Urothelium cell line (cell line): ENCODE data around the gene MLYCD.

Experiments
- DNase-seq: peaks from one replicate; pipeline ENCODE4 v3.0.0; 2011; ENCODE audit warnings: low spot score, mixed read lengths
- FAIRE-seq: peaks from 2 replicates; lab custom pipeline; 2011; peaks lifted over from hg19 to GRCh38; lab: Jason Lieb, UNC

Gene MLYCD

GRCh38 chr16:83895942-83896341 is 3.0 kb upstream of the MLYCD start:
- DNase-seq (no peak), FAIRE-seq (no peak)

- no peak for FAIRE-seq
- peak; percentile 55 for DNase-seq
These were observed 470 bp downstream of the MLYCD start for GRCh38 chr16:83899272-83899897.

GRCh38 chr16:83899978-83900377 is 1.1 kb downstream of the MLYCD start:
- DNase-seq, result no peak
- no peak for FAIRE-seq

GRCh38 chr16:83900571-83900970 is 1.7 kb downstream of the MLYCD start:
- DNase-seq (no peak), FAIRE-seq (no peak)

GRCh38 chr16:83901101-83901500 is 2.2 kb downstream of the MLYCD start:
- no peak for FAIRE-seq
- DNase-seq, result no peak

- DNase-seq, result no peak
- no peak for FAIRE-seq
These were observed 4.8 kb downstream of the MLYCD start for GRCh38 chr16:83903751-83904150.

GRCh38 chr16:83906683-83907082 is 7.8 kb downstream of the MLYCD start:
- DNase-seq, result no peak
- no peak for FAIRE-seq

- DNase-seq, result no peak
- FAIRE-seq, result no peak
These were observed 8.2 kb downstream of the MLYCD start for GRCh38 chr16:83907111-83907510.

- DNase-seq (no peak), FAIRE-seq (no peak)
These were observed 8.8 kb downstream of the MLYCD start for GRCh38 chr16:83907631-83908250.

GRCh38 chr16:83908798-83909197 is 9.9 kb downstream of the MLYCD start:
- DNase-seq, result no peak
- no peak for FAIRE-seq

- no peak for FAIRE-seq
- DNase-seq, result no peak
These were observed 12.4 kb downstream of the MLYCD start for GRCh38 chr16:83911290-83911689.

- FAIRE-seq, result no peak
- DNase-seq, result no peak
These were observed 13.8 kb downstream of the MLYCD start for GRCh38 chr16:83912519-83913244.

GRCh38 chr16:83913245-83913633 is 14.3 kb downstream of the MLYCD start:
- DNase-seq (no peak), FAIRE-seq (no peak)

- FAIRE-seq (no peak), DNase-seq (no peak)
These were observed 15.3 kb downstream of the MLYCD start for GRCh38 chr16:83914091-83914710.

- DNase-seq, result no peak
- FAIRE-seq, result no peak
These were observed 16.2 kb downstream of the MLYCD start for GRCh38 chr16:83915081-83915480.

GRCh38 chr16:83915491-83915890 is 16.6 kb downstream of the MLYCD start:
- DNase-seq (no peak), FAIRE-seq (no peak)

GRCh38 chr16:83917152-83918120 is 18.5 kb downstream of the MLYCD start:
- FAIRE-seq, result no peak
- DNase-seq, result no peak

- FAIRE-seq (no peak), DNase-seq (no peak)
These were observed 22.1 kb downstream of the MLYCD start for GRCh38 chr16:83920894-83921491.

GRCh38 chr16:83923581-83924365 is 24.9 kb downstream of the MLYCD start:
- DNase-seq, result no peak
- no peak for FAIRE-seq
